ENCODE results near the gene ICOSLG.
"Not testable (repeated sequence)": the region's sequence is repeated elsewhere in the genome, so short reads cannot be mapped to it uniquely, and the experiment has no call there.

Gene ICOSLG

GRCh38 chr21:44263768-44264167, 23.0 kb upstream of the ICOSLG start:
- DNase-seq: no peak

- no peak for DNase-seq
Measured at GRCh38 chr21:44263221-44263760, 22.5 kb upstream of the ICOSLG start.

GRCh38 chr21:44262338-44263056, 21.8 kb upstream of the ICOSLG start:
- DNase-seq: no peak

- DNase-seq: no peak
Measured at GRCh38 chr21:44261675-44262295, 21.0 kb upstream of the ICOSLG start, which contains the start of gene DNMT3L. DNMT3L (minus strand) TSS chr21:44261897; CDS start chr21:44261259, 638 bp downstream.

- no peak for DNase-seq
Measured at GRCh38 chr21:44260791-44261631, 20.3 kb upstream of the ICOSLG start.

GRCh38 chr21:44260066-44260465, 19.3 kb upstream of the ICOSLG start:
- no peak for DNase-seq

- no peak for DNase-seq
Measured at GRCh38 chr21:44259082-44259705, 18.5 kb upstream of the ICOSLG start.

- no peak for DNase-seq
Measured at GRCh38 chr21:44258056-44258725, 17.4 kb upstream of the ICOSLG start.

- no peak for DNase-seq
Measured at GRCh38 chr21:44255511-44255981, 14.8 kb upstream of the ICOSLG start.

GRCh38 chr21:44253832-44254710, 13.3 kb upstream of the ICOSLG start:
- no peak for DNase-seq

GRCh38 chr21:44249204-44250037, 8.7 kb upstream of the ICOSLG start:
- DNase-seq: not testable (repeated sequence)

GRCh38 chr21:44247904-44248303, 7.2 kb upstream of the ICOSLG start:
- DNase-seq: not testable (repeated sequence)

GRCh38 chr21:44243980-44244379, 3.2 kb upstream of the ICOSLG start:
- not testable (repeated sequence) for DNase-seq

- not testable (repeated sequence) for DNase-seq
Measured at GRCh38 chr21:44241281-44241680, 538 bp upstream of the ICOSLG start.

- DNase-seq: not testable (repeated sequence)
Measured at GRCh38 chr21:44240353-44240752, 390 bp downstream of the ICOSLG start.

- DNase-seq: not testable (repeated sequence)
Measured at GRCh38 chr21:44229561-44229960, 11.2 kb downstream of the ICOSLG start.

GRCh38 chr21:44228109-44228508, 12.6 kb downstream of the ICOSLG start:
- not testable (repeated sequence) for DNase-seq

- DNase-seq: not testable (repeated sequence)
Measured at GRCh38 chr21:44227614-44228013, 13.1 kb downstream of the ICOSLG start.

- not testable (repeated sequence) for DNase-seq
Measured at GRCh38 chr21:44225605-44226004, 15.1 kb downstream of the ICOSLG start.

- DNase-seq: not testable (repeated sequence)
Measured at GRCh38 chr21:44223334-44223733, 17.4 kb downstream of the ICOSLG start.
